ENCODE data around the gene FUOM. TPM values are rescaled to one million over a fixed set of nuclear protein-coding genes. Genes with fewer than 3 reads are reported as not detected.
A peak's percentile ranks its signal among the peaks of the same experiment; 100 is the strongest.
"Not testable (repeated sequence)": the region's sequence is repeated elsewhere in the genome, so short reads cannot be mapped to it uniquely, and the experiment has no call there.

Gene FUOM
- total and polyA plus RNA-seq, 7 experiments from 2014 or later = 11.2 to 24.6 (median 20.5) TPM

DNA sequence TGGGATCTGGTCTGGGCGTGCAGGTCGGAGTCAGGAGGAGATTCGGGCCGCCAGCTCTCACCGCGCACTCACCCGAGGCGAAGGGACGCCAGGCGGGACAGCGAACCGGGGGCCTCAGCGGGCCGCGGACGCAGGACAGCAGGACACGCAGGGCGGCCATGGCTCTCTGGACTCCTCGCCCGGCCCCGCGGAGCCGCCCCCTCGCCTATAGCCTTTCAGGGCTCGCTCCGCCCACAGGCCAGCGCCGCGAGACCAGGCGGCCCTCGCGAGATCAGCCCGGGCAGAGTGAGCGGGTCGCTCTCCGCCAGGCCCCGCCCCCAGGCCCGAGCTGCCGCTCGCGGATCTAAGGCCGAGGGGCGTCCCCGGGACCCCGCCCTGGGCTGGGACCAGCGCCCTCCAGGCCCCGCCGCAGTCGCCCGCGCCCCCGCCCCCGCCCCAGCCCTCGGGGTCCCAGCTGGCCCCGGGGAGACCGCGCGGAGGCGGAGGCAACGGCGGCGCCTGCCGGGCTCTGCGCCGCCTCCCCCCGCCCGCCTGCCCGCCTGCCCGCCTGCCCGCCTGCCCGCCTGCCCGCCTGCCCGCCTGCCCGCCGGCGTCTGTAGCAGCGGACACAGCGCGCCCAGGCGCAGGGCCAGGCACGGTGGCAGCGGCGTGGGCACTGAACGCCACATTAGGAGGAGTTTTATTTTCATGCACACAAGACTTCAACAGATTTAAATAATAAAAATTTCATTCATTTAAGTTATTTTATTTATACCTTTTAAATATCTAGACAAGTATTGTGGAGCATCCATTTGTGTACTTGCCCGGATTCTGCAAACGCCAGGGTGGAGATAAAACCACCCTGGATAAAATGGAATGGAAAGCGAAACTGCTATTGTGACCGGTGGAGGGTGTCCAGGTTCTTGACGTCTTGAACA lies 15.6 kb upstream of the FUOM start, which contains the start of gene ECHS1:
Gene ECHS1 (minus strand): TSS at position 181 of the 917 bp plus-strand sequence. CDS start 21 bp downstream, at position 160.
- no peaks in the 10 kb centered on the region for H3K27me3 ChIP-seq (ENCODE audit: control insufficient read depth in 2 of 2, insufficient read depth in 2 of 2, low read length in 2 of 2)
- ChIA-PET CTCF (no interaction called here), POLR2A (interaction anchor here (0.6 to 2.5 kb wide), 2 partner anchors 17 to 38 kb away, joined by 3 to 18 read pairs; no protein-coding TSS in a partner anchor)
- H3K36me3 ChIP-seq (ENCODE audit: control insufficient read depth in 2 of 3, insufficient read depth in 3 of 3, low read length in 3 of 3) = peaks cover 0 to 27% (median 0%) of the 10 kb centered on the region in 3 experiments
- peak within 1 kb of the TSS; percentile 68 for H3K4me3 ChIP-seq (ENCODE audit: low read length)
- peaks cover 0 to 3% of the 10 kb centered on the region in 2 donors for H3K4me1 ChIP-seq (ENCODE audit: control insufficient read depth in 2 of 2, insufficient read depth in 2 of 2, low read length in 2 of 2)
- peaks cover 0 to 14% (median 0%) of the 10 kb centered on the region in 5 donors for H3K27me3 Mint-ChIP-seq
- H3K4me3 Mint-ChIP-seq = peak within 1 kb of the TSS; percentile 57 to 92 (median 81)
- H3K36me3 Mint-ChIP-seq = peaks cover 0 to 8% (median 0%) of the 10 kb centered on the region in 5 donors
- no peaks in the 10 kb centered on the region for H3K9me3 ChIP-seq (ENCODE audit: control insufficient read depth in 2 of 3, low read length in 3 of 3)
- DNase-seq (peak; percentile 81 to 99 (median 90)), ATAC-seq (peak; percentile 99)
- H3K27ac ChIP-seq (ENCODE audit: low read depth, low read length) = peak within 1 kb of the TSS; percentile 82
- no peaks in the 10 kb centered on the region for H3K9me3 Mint-ChIP-seq
- H3K4me1 Mint-ChIP-seq = peaks cover 0 to 21% (median 12%) of the 10 kb centered on the region in 7 donors
- peak within 1 kb of the TSS; percentile 14 to 83 (median 67) for H3K27ac Mint-ChIP-seq
- intact Hi-C loops (cut with micrococcal nuclease) = loop anchor here (1.0 to 10.0 kb wide), 7 partner anchors 15 to 839 kb away; partner anchors contain the start of genes FUOM (in 2 of the 2), MTG1 (in 2 of the 2) and INPP5A (in 1 of the 2)

DNA sequence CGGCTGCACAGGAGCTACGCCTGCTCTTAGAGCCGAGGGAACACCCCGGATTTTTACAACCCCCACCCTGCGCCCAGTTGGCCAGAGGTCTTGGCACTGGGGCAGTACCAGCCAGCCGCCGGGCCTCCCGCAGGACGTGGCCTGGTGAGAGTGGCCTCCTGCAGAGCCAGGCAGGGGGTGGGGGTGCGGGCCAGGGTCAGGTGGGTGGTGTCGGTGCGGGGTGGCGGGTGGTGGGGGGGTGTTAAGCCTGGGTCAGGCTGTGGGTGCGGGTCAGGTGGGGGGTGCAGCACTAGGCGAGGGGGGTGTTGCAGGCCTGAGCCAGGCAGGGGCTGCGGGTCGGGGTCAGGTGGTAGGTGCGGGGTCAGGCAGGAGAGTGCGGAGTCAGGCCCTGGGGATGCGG lies 14.7 kb upstream of the FUOM start:
- DNase-seq (no peak), ATAC-seq (no peak)
- Histone ChIP-seq H3K36me3 (ENCODE audit: control insufficient read depth in 2 of 3, insufficient read depth in 3 of 3, low read length in 3 of 3) (peaks cover 0 to 33% (median 0%) of the 10 kb centered on the region in 3 experiments), H3K27ac (ENCODE audit: low read depth, low read length) (no peak overlapping the region), H3K9me3 (ENCODE audit: control insufficient read depth in 2 of 3, low read length in 3 of 3) (no peaks in the 10 kb centered on the region), H3K4me3 (ENCODE audit: low read length) (no peak overlapping the region), H3K27me3 (ENCODE audit: control insufficient read depth in 2 of 2, insufficient read depth in 2 of 2, low read length in 2 of 2) (no peaks in the 10 kb centered on the region), H3K4me1 (ENCODE audit: control insufficient read depth in 2 of 2, insufficient read depth in 2 of 2, low read length in 2 of 2) (no peaks in the 10 kb centered on the region)
- CTCF ChIA-PET = no interaction called here
- H3K9me3 Mint-ChIP-seq = peaks cover 0 to 1% (median 0%) of the 10 kb centered on the region in 11 donors
- intact Hi-C loops (cut with micrococcal nuclease) = loop anchor here (5.0 to 10.0 kb wide), 2 partner anchors 110 to 838 kb away; partner anchors contain the start of gene INPP5A (in 1 of the 2)
- H3K4me1 Mint-ChIP-seq = peaks cover 0 to 21% (median 12%) of the 10 kb centered on the region in 7 donors
- H3K4me3 Mint-ChIP-seq = peak overlapping the region in 9 of 10 donors; percentile 29 to 85 (median 78)
- POLR2A ChIA-PET = interaction anchor here (2.5 kb wide), 1 partner anchor 18 kb away, joined by 18 read pairs; no protein-coding TSS in a partner anchor
- H3K36me3 Mint-ChIP-seq = peaks cover 0 to 12% (median 0%) of the 10 kb centered on the region in 5 donors
- peaks cover 0 to 14% (median 0%) of the 10 kb centered on the region in 5 donors for H3K27me3 Mint-ChIP-seq
- H3K27ac Mint-ChIP-seq = no peak overlapping the region

DNA sequence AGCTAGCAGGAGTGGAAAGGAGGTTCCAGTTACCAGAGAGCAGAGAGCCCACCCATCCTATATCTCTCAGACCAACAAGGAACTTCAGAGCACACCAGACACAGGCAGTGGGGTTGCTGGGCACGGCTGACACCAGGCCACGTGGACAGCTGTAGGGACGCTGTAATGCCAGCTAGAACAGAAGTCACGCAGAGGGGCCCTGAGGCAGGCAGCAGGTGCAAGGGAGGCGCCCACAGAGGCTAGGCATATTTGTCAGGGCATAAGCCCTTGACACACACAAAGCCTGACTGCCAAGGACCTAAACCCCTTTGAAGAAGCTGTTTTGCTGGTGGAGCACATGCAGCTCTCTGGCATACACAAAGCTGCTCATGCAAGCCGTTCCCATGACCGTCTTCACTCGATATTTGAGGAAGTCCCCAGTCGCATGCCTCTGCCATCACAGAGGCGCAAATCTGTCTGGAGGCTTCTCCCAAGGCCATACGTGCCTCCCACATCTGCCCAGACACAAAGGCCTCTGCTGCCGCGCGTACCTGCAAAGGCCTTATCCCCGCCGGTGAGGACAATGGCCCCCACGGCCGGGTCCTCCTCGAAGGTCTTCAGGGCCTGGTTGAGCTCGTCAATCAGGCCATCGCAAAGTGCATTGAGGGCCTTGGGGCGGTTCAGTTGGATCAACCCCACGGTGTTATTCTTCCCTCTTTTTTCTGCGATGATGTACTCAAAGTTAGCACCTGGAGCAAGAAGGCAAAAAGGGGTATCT lies 12.4 kb upstream of the FUOM start:
- no peaks in the 10 kb centered on the region for H3K4me1 ChIP-seq (ENCODE audit: control insufficient read depth in 2 of 2, insufficient read depth in 2 of 2, low read length in 2 of 2)
- Mint-ChIP-seq H3K27me3 (peaks cover 0 to 4% (median 0%) of the 10 kb centered on the region in 5 donors), H3K27ac (peak overlapping the region in 1 of 9 donors; percentile 43), H3K36me3 (peaks cover 0 to 19% (median 0%) of the 10 kb centered on the region in 5 donors), H3K4me1 (peaks cover 0 to 12% (median 8%) of the 10 kb centered on the region in 7 donors), H3K9me3 (peaks cover 0 to 1% (median 0%) of the 10 kb centered on the region in 11 donors), H3K4me3 (peak overlapping the region in 4 of 10 donors; percentile 16 to 85 (median 56))
- H3K9me3 ChIP-seq (ENCODE audit: control insufficient read depth in 2 of 3, low read length in 3 of 3) = no peaks in the 10 kb centered on the region
- DNase-seq = no peak
- no peaks in the 10 kb centered on the region for H3K27me3 ChIP-seq (ENCODE audit: control insufficient read depth in 2 of 2, insufficient read depth in 2 of 2, low read length in 2 of 2)
- H3K36me3 ChIP-seq (ENCODE audit: control insufficient read depth in 2 of 3, insufficient read depth in 3 of 3, low read length in 3 of 3) = peaks cover 0 to 52% (median 0%) of the 10 kb centered on the region in 3 experiments
- H3K27ac ChIP-seq (ENCODE audit: low read depth, low read length) = no peak overlapping the region
- ATAC-seq = no peak
- H3K4me3 ChIP-seq (ENCODE audit: low read length) = no peak overlapping the region
- POLR2A ChIA-PET = interaction anchor here (1.0 to 1.4 kb wide), 2 partner anchors 8 to 20 kb away, joined by 3 to 4 read pairs; no protein-coding TSS in a partner anchor
- intact Hi-C loops (cut with micrococcal nuclease) = loop anchor here (5.0 to 10.0 kb wide), 2 partner anchors 108 to 835 kb away; partner anchors contain the start of gene INPP5A (in 1 of the 2)
- CTCF ChIA-PET = interaction anchor here (0.6 to 0.7 kb wide), 2 partner anchors 9 to 86 kb away, joined by 3 read pairs; no protein-coding TSS in a partner anchor

DNA sequence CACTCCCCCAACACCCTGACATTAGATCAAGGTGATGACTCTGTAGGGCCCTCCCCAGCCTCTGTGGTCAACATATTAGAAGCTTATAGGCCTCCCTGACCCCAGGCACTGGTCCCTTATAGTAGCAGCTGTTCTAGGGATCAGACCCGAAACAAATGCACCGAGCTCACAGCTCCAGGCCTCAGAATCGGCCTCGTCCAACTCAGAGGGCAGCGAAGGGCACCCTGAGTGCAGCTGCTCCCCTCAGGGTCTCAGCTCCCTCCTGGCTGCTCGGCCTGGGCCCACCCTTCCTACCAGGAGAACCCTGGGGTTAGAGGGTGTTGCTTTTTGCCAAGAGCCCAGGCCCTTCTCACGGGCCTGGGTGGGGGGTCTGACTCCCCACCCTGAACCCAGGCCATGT lies 10.3 kb upstream of the FUOM start:
- H3K36me3 ChIP-seq (ENCODE audit: control insufficient read depth in 2 of 3, insufficient read depth in 3 of 3, low read length in 3 of 3) = peaks cover 0 to 62% (median 0%) of the 10 kb centered on the region in 3 experiments
- H3K4me3 Mint-ChIP-seq = no peak overlapping the region

DNA sequence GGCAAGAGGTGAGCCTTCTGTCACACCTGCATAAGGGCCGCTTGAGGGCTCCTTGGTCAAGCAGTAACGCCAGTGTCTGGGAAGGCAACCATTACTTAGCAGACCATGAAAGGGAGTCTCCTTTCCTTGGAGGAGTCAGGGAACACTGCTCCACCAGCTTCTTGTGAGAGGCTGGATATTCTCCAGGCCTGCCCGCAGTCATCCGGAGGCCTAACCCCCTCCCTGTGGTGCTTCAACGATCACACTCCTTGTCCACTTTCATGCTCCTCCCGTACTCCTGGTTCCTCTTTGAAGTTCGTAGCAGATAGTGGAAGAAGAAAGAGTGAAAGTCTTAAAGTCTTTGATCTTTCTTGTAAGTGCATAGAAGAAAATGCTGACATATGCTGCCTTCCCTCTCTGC lies 9.6 kb upstream of the FUOM start:
- H3K27ac Mint-ChIP-seq; POLR2A ChIA-PET; H3K4me3 Mint-ChIP-seq; H3K27me3 Mint-ChIP-seq; CTCF ChIA-PET; H3K27me3 ChIP-seq (ENCODE audit: control insufficient read depth in 2 of 2, insufficient read depth in 2 of 2, low read length in 2 of 2); H3K9me3 Mint-ChIP-seq; ATAC-seq; H3K4me1 ChIP-seq (ENCODE audit: control insufficient read depth in 2 of 2, insufficient read depth in 2 of 2, low read length in 2 of 2); H3K9me3 ChIP-seq (ENCODE audit: control insufficient read depth in 2 of 3, low read length in 3 of 3); H3K4me1 Mint-ChIP-seq; DNase-seq; H3K27ac ChIP-seq (ENCODE audit: low read depth, low read length); H3K4me3 ChIP-seq (ENCODE audit: low read length); intact Hi-C loops (cut with micrococcal nuclease): not testable (repeated sequence)
- peaks cover 0 to 66% (median 0%) of the 10 kb centered on the region in 3 experiments for H3K36me3 ChIP-seq (ENCODE audit: control insufficient read depth in 2 of 3, insufficient read depth in 3 of 3, low read length in 3 of 3)
- peaks cover 0 to 27% (median 4%) of the 10 kb centered on the region in 5 donors for H3K36me3 Mint-ChIP-seq

More for the DNA sequence above, 10.3 kb upstream of the FUOM start:
- ChIA-PET POLR2A (interaction anchor here (0.6 kb wide), 1 partner anchor 34 kb away, joined by 3 read pairs; no protein-coding TSS in a partner anchor), CTCF (no interaction called here)
- no peaks in the 10 kb centered on the region for H3K4me1 ChIP-seq (ENCODE audit: control insufficient read depth in 2 of 2, insufficient read depth in 2 of 2, low read length in 2 of 2)
- intact Hi-C loops (cut with micrococcal nuclease) = no loop called here
- no peak for ATAC-seq
- peaks cover 0 to 8% (median 3%) of the 10 kb centered on the region in 7 donors for H3K4me1 Mint-ChIP-seq
- no peak for DNase-seq
- peaks cover 0 to 1% (median 0%) of the 10 kb centered on the region in 11 donors for H3K9me3 Mint-ChIP-seq
- H3K36me3 Mint-ChIP-seq = peaks cover 0 to 24% (median 4%) of the 10 kb centered on the region in 5 donors
- no peak overlapping the region for H3K27ac Mint-ChIP-seq
- no peaks in the 10 kb centered on the region for H3K9me3 ChIP-seq (ENCODE audit: control insufficient read depth in 2 of 3, low read length in 3 of 3)
- H3K4me3 ChIP-seq (ENCODE audit: low read length) = no peak overlapping the region
- no peaks in the 10 kb centered on the region for H3K27me3 Mint-ChIP-seq
- no peak overlapping the region for H3K27ac ChIP-seq (ENCODE audit: low read depth, low read length)
- H3K27me3 ChIP-seq (ENCODE audit: control insufficient read depth in 2 of 2, insufficient read depth in 2 of 2, low read length in 2 of 2) = no peaks in the 10 kb centered on the region

DNA sequence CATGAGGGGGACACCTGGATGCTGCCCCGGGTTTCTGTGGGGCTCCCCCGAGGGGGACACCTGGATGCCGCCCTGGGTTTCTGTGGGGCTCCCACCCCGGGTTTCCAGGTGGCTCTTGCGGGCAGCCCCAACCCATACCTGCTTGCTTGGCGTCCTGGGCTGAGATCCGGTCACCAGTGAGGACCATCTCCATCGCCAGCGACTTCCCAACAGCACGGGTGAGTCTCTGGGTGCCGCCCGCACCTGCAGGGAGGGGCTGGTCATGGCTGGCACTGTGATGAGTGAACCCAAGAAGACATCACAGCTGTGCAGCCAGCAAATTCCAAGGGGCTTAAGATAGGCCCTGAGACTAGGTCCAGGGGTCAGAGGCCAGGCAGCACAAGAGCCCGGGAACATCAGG lies 8.9 kb upstream of the FUOM start:
- no peaks in the 10 kb centered on the region for H3K9me3 ChIP-seq (ENCODE audit: control insufficient read depth in 2 of 3, low read length in 3 of 3)
- POLR2A ChIA-PET = no interaction called here

More for the DNA sequence above, 8.9 kb upstream of the FUOM start:
- DNase-seq (no peak), ATAC-seq (no peak)
- no peak overlapping the region for H3K4me3 Mint-ChIP-seq
- no peak overlapping the region for H3K27ac ChIP-seq (ENCODE audit: low read depth, low read length)
- H3K4me1 Mint-ChIP-seq = peaks cover 0 to 4% (median 0%) of the 10 kb centered on the region in 7 donors
- no peaks in the 10 kb centered on the region for H3K27me3 ChIP-seq (ENCODE audit: control insufficient read depth in 2 of 2, insufficient read depth in 2 of 2, low read length in 2 of 2)
- intact Hi-C loops (cut with micrococcal nuclease) = no loop called here
- H3K4me1 ChIP-seq (ENCODE audit: control insufficient read depth in 2 of 2, insufficient read depth in 2 of 2, low read length in 2 of 2) = no peaks in the 10 kb centered on the region
- H3K36me3 Mint-ChIP-seq = peaks cover 0 to 33% (median 10%) of the 10 kb centered on the region in 5 donors
- no peak overlapping the region for H3K4me3 ChIP-seq (ENCODE audit: low read length)
- peaks cover 0 to 1% (median 0%) of the 10 kb centered on the region in 11 donors for H3K9me3 Mint-ChIP-seq
- no peak overlapping the region for H3K27ac Mint-ChIP-seq
- H3K36me3 ChIP-seq (ENCODE audit: control insufficient read depth in 2 of 3, insufficient read depth in 3 of 3, low read length in 3 of 3) = peaks cover 0 to 69% (median 0%) of the 10 kb centered on the region in 3 experiments
- CTCF ChIA-PET = no interaction called here
- H3K27me3 Mint-ChIP-seq = no peaks in the 10 kb centered on the region

All from naive thymus-derived CD4-positive, alpha-beta T cell (primary cell).